Lower lobe of right lung (tissue), 2 donors: ENCODE measurements around the gene IRF2BP2. TPM values are rescaled to one million over a fixed set of nuclear protein-coding genes. Genes with fewer than 3 reads are reported as not detected.
A peak's percentile ranks its signal among the peaks of the same experiment; 100 is the strongest.

Experiments used
- ATAC-seq, 2 donors: fragments of 200-7000 bp; cut with Tn5 transposase; one replicate each; pipeline ENCODE4 v1.9.1; 2020 to 2022; ENCODE audit warnings: mild to moderate bottlenecking in 2 of 2, moderate library complexity in 2 of 2
- DNase-seq: peaks from one replicate; pipeline ENCODE4 v3.0.0-alpha.2; 2020
- H3K27ac ChIP-seq: fragments of 200-600 bp; one replicate; pipeline ENCODE4 v1.8.0; 2022
- H3K27me3 ChIP-seq: fragments of 200-600 bp; one replicate; pipeline ENCODE4 v1.8.0; 2022; ENCODE audit warnings: low read depth
- H3K36me3 ChIP-seq: fragments of 200-600 bp; one replicate; pipeline ENCODE4 v1.8.0; 2022; ENCODE audit warnings: mild to moderate bottlenecking
- H3K4me1 ChIP-seq: fragments of 200-600 bp; one replicate; pipeline ENCODE4 v1.8.0; 2022
- H3K4me3 ChIP-seq: fragments of 200-600 bp; one replicate; pipeline ENCODE4 v1.8.0; 2022; ENCODE audit warnings: mild to moderate bottlenecking
- H3K9me3 ChIP-seq: fragments of 200-600 bp; one replicate; pipeline ENCODE4 v1.8.0; 2022
- intact Hi-C: fragments of 100-400 bp; cut with DNase I; formaldehyde crosslinking; loops from one replicate; pipeline ENCODE4 v1.11.0; 2022
- total RNA-seq: library from RNA; stranded (reverse); fragmentation: NEBNext Ultra II Directional; extraction: Animal tissue kit (Norgen Biotek cat#: 25700); gene quantifications from one replicate; pipeline ENCODE4 v1.2.1, GENCODE V29; 2021
- TF ChIP-seq, protein P1 (sequence below): fragments of 200-600 bp; IDR thresholded peaks from one replicate; pipeline ENCODE4 v1.8.0; 2022; ENCODE audit warnings: antibody characterized with exemption, mild to moderate bottlenecking
- donor health status: DM: no; HTN: yes; CAD: no; lungs with severe emphysema.

The IRF2BP2 gene
- total RNA-seq, 1 donor from 2014 or later = 154 TPM

DNA sequence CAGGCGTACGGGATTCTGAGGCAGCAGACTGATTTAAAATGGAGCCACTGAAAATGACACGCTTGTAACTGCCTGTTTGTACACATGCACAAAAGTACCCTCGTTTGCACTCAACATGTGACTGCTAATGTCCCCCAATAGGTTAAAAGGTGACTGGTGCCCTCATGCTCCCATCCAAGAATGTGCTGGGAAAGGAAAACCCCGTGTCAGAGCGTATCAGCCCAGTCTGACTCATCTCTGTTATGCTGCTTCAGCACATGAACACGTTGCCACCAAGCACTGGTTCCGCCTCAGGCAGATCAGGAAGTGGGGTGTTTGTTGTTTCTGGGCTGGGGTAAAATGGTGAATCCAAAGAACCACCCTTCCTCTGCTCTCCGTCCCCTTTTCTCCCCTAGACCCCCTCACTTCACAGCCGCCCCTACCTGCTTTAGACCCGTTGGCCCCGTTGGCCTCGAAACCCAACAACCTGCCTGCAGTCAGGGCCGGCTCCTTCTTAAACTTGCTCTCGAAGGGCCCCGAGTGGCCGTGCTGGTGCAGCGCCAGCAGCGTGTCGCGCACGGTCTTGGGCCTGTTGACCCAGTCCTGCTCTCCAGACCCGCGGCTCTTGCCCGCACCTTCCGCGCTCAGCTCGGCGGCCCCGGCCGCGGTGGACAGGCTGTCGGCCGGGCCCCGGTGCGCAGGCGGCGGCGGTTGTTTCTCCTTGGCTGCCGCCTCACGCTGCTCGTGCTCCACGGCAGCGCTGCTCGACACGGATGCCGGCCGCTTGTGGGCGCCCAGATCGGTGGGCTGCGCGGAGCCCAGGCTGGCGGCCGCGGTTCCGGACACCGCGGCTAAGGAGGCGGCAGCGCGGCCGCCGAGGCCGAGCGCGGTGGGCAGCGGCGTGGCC, 1.7 kb downstream of the IRF2BP2 start:
- Histone ChIP-seq H3K27ac (peak overlapping the region; percentile 100), H3K9me3 (no peaks in the 10 kb centered on the region), H3K27me3 (no peaks in the 10 kb centered on the region), H3K4me1 (peaks cover 48% of the 10 kb centered on the region), H3K4me3 (peak overlapping the region; percentile 85), H3K36me3 (peaks cover 31% of the 10 kb centered on the region)
- peak; percentile 53 for ATAC-seq
- DNase-seq = peak; percentile 85
- TF ChIP-seq, protein P1, sequence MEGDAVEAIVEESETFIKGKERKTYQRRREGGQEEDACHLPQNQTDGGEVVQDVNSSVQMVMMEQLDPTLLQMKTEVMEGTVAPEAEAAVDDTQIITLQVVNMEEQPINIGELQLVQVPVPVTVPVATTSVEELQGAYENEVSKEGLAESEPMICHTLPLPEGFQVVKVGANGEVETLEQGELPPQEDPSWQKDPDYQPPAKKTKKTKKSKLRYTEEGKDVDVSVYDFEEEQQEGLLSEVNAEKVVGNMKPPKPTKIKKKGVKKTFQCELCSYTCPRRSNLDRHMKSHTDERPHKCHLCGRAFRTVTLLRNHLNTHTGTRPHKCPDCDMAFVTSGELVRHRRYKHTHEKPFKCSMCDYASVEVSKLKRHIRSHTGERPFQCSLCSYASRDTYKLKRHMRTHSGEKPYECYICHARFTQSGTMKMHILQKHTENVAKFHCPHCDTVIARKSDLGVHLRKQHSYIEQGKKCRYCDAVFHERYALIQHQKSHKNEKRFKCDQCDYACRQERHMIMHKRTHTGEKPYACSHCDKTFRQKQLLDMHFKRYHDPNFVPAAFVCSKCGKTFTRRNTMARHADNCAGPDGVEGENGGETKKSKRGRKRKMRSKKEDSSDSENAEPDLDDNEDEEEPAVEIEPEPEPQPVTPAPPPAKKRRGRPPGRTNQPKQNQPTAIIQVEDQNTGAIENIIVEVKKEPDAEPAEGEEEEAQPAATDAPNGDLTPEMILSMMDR = peak; percentile 10
- intact Hi-C loops = loop anchor here (10.0 kb wide), 2 partner anchors 113 to 467 kb away; no protein-coding TSS in a partner anchor

DNA sequence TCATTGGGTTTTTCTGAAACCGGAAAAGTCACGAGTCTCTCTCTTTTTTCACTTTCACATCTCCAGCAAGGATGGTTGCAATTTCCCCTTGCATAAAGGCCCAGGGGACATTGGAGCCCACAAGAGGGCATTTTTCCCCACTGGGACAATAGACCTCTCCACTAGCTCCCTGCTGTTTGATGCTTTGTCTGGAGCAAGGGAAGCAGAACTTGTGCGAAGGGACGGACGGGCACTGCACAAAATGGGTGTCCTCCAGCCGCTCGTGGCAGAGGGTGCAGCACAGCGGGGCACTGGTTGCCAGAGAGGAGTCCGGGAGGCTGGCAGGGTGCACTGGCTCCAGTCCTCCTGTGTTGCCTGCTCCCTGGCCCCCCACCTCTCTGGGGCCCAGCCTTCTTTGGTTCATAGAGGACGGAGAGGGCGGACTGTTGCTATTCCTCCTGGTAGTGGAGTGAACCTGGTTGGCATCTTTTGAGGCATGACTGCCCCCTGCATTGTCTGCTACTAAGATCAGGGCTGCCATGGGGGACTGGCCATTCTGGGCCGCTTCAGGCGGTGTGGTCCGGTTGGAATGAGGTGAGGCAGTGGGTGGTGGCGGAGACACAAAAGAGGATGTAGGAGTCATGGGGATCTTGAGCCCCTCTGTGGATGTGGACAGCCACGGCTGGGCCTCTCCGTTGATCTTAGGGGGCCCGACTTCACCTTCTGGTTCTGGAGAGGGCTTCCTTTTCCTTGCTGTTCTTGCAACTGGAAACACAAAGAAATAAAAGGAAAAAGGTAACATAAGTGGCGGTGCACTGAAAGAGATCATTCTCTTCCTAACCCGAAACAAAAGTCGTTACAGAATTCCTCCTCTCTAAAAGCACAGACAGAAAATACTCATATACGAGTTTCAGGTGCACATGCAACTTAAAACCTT, 2.6 kb downstream of the IRF2BP2 start:
- H3K4me1 ChIP-seq = peaks cover 48% of the 10 kb centered on the region
- H3K4me3 ChIP-seq = peak overlapping the region; percentile 85
- intact Hi-C loops = loop anchor here (10.0 kb wide), 2 partner anchors 113 to 467 kb away; no protein-coding TSS in a partner anchor
- peak; percentile 62 for DNase-seq
- H3K27me3 ChIP-seq = no peaks in the 10 kb centered on the region
- TF ChIP-seq, protein P1 = peak; percentile 24
- no peak for ATAC-seq
- H3K9me3 ChIP-seq = no peaks in the 10 kb centered on the region
- H3K36me3 ChIP-seq = peaks cover 31% of the 10 kb centered on the region
- H3K27ac ChIP-seq = peak overlapping the region; percentile 100

DNA sequence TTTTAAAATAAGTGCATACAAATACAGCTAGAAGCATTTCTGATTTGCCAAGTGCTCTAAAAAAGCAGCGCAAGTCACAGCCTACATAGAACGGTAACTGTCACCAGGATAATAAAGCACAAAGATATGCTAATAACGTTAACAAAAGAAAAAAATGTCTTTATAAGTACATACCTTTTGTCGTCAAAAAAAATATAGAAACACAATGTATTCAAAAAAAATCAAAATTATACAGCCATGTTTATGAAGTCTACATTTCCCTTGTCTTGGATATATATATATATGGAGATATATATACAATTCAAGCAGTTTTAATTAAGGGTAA, 3.2 kb downstream of the IRF2BP2 start:
- DNase-seq (no peak), ATAC-seq (no peak)
- Histone ChIP-seq H3K36me3 (peaks cover 31% of the 10 kb centered on the region), H3K27me3 (no peaks in the 10 kb centered on the region), H3K4me1 (peaks cover 48% of the 10 kb centered on the region), H3K4me3 (peak overlapping the region; percentile 85), H3K27ac (peak overlapping the region; percentile 100), H3K9me3 (no peaks in the 10 kb centered on the region)
- intact Hi-C loops = loop anchor here (10.0 kb wide), 2 partner anchors 112 to 468 kb away; no protein-coding TSS in a partner anchor
- TF ChIP-seq, protein P1 = no peak

DNA sequence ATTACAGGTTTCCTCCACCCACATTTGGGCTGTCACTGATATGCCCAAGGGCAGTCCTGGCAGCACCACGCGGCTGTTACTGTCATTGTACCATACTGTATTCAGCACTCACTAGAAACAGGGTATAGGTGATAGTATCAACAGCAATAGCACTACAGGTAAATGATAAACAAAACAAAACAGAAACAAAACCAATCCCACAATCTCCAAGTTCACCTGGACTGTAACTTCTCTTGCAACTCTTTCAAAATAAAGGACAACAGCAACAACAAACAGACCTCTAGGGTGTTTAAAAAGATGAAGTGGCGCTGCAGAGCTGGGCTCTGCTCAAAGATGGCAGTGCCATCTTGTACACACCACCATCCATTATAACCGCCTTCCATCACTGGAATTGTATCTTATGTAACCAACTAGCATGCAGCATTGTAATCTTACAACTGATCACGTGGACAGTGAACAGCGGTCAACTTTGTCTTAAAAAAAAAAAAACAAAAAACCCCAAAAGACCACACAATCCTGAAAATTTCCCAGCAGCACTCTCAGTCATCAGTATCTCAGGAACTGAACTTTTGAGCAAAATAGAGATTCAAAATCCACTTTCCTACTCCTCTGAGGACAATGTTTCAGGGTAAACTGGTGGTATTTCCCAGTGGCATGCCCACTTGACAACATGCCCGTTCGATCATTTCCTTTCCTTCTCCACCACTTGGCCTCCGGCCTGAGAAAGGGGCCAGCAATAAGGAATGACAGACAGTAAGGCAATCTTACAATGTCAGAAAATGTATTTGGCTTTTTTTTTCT, 3.8 kb downstream of the IRF2BP2 start:
- no peak for ATAC-seq
- peak; percentile 59 for DNase-seq

More for the DNA sequence above, 3.8 kb downstream of the IRF2BP2 start:
- H3K9me3 ChIP-seq = no peaks in the 10 kb centered on the region
- no peaks in the 10 kb centered on the region for H3K27me3 ChIP-seq
- TF ChIP-seq, protein P1 = no peak
- peaks cover 31% of the 10 kb centered on the region for H3K36me3 ChIP-seq
- intact Hi-C loops = loop anchor here (10.0 kb wide), 2 partner anchors 111 to 469 kb away; no protein-coding TSS in a partner anchor
- peak overlapping the region; percentile 85 for H3K4me3 ChIP-seq
- peaks cover 48% of the 10 kb centered on the region for H3K4me1 ChIP-seq
- H3K27ac ChIP-seq = peak overlapping the region; percentile 100
